Measurements from ENCODE around the gene ABCC4. TPM values are rescaled to one million over a fixed set of nuclear protein-coding genes. Genes with fewer than 3 reads are reported as not detected.

ABCC4 gene
- total and polyA plus RNA-seq, 4 experiments from 2014 or later, result 4.8 to 10.0 (median 6.9) TPM

GRCh38 chr13:95087746-95088305 lies 213.4 kb downstream of the ABCC4 start:
- peaks cover 0 to 4% (median 4%) of the 10 kb centered on the region in 4 donors for H3K4me1 Mint-ChIP-seq
- no peak overlapping the region for H3K4me3 ChIP-seq (ENCODE audit: low read length in 2 of 2)
- ChIA-PET CTCF (ENCODE audit: partially characterized antibody) (no interaction called here), POLR2A (ENCODE audit: partially characterized antibody) (no interaction called here)
- peak overlapping the region in 2 of 7 donors; percentile 2 to 53 for H3K27ac Mint-ChIP-seq
- H3K9me3 Mint-ChIP-seq, result peaks cover 0 to 8% (median 5%) of the 10 kb centered on the region in 8 donors
- H3K4me3 Mint-ChIP-seq, result no peak overlapping the region
- H3K36me3 ChIP-seq (ENCODE audit: insufficient read depth, low read length), result no peaks in the 10 kb centered on the region
- H3K4me1 ChIP-seq (ENCODE audit: insufficient read depth, low read length), result no peaks in the 10 kb centered on the region
- H3K27me3 Mint-ChIP-seq, result no peaks in the 10 kb centered on the region
- H3K9me3 ChIP-seq (ENCODE audit: control insufficient read depth in 1 of 2, low read length in 2 of 2), result no peaks in the 10 kb centered on the region
- H3K36me3 Mint-ChIP-seq, result peaks cover 27 to 48% of the 10 kb centered on the region in 2 donors
- no peak for DNase-seq
- intact Hi-C loops (cut with micrococcal nuclease), result no loop called here
- H3K27me3 ChIP-seq (ENCODE audit: insufficient read depth, low read length), result no peaks in the 10 kb centered on the region
- H3K27ac ChIP-seq (ENCODE audit: low read depth, low read length), result no peak overlapping the region

- no peak overlapping the region for H3K27ac Mint-ChIP-seq
- no peak for DNase-seq
- H3K4me1 ChIP-seq (ENCODE audit: insufficient read depth, low read length), result no peaks in the 10 kb centered on the region
- intact Hi-C loops (cut with micrococcal nuclease), result no loop called here
- no peaks in the 10 kb centered on the region for H3K9me3 ChIP-seq (ENCODE audit: control insufficient read depth in 1 of 2, low read length in 2 of 2)
- H3K36me3 Mint-ChIP-seq, result peaks cover 21 to 48% of the 10 kb centered on the region in 2 donors
- H3K27ac ChIP-seq (ENCODE audit: low read depth, low read length), result no peak overlapping the region
- no peaks in the 10 kb centered on the region for H3K27me3 Mint-ChIP-seq
- ChIA-PET CTCF (ENCODE audit: partially characterized antibody) (no interaction called here), POLR2A (ENCODE audit: partially characterized antibody) (no interaction called here)
- no peak overlapping the region for H3K4me3 Mint-ChIP-seq
- peaks cover 0 to 3% (median 0%) of the 10 kb centered on the region in 8 donors for H3K9me3 Mint-ChIP-seq
- no peak overlapping the region for H3K4me3 ChIP-seq (ENCODE audit: low read length in 2 of 2)
- peaks cover 0 to 4% (median 4%) of the 10 kb centered on the region in 4 donors for H3K4me1 Mint-ChIP-seq
- H3K27me3 ChIP-seq (ENCODE audit: insufficient read depth, low read length), result no peaks in the 10 kb centered on the region
- no peaks in the 10 kb centered on the region for H3K36me3 ChIP-seq (ENCODE audit: insufficient read depth, low read length)
Observed at GRCh38 chr13:95086761-95087160, 214.5 kb downstream of the ABCC4 start.

DNA sequence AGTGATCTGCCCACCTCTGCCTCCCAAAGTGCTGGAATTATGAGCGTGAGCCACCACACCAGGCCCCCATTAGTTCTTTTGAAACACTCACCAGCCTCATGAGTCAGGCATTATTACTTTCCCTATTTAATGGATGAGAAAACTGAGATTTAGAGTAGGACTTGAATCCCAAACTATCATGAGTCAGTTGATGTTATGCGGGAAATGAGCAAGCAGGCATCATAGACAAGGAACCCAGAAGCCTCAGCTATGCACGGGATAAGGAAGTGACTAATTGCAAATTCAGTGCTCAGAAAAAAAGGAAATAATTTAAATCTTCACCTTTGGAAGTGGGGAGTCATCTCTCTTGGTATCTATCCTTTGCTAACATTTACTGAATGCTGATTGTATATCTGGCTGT lies 217.5 kb downstream of the ABCC4 start:
- peak overlapping the region in 2 of 7 donors; percentile 2 to 64 for H3K27ac Mint-ChIP-seq
- POLR2A ChIA-PET (ENCODE audit: partially characterized antibody), result no interaction called here

GRCh38 chr13:95083066-95083465 lies 218.2 kb downstream of the ABCC4 start:
- Histone ChIP-seq H3K4me1 (ENCODE audit: insufficient read depth, low read length) (no peaks in the 10 kb centered on the region), H3K36me3 (ENCODE audit: insufficient read depth, low read length) (no peaks in the 10 kb centered on the region), H3K27ac (ENCODE audit: low read depth, low read length) (no peak overlapping the region), H3K4me3 (ENCODE audit: low read length in 2 of 2) (no peak overlapping the region), H3K27me3 (ENCODE audit: insufficient read depth, low read length) (no peaks in the 10 kb centered on the region), H3K9me3 (ENCODE audit: control insufficient read depth in 1 of 2, low read length in 2 of 2) (no peaks in the 10 kb centered on the region)
- peaks cover 21 to 35% of the 10 kb centered on the region in 2 donors for H3K36me3 Mint-ChIP-seq
- POLR2A ChIA-PET (ENCODE audit: partially characterized antibody), result no interaction called here
- intact Hi-C loops (cut with micrococcal nuclease), result no loop called here
- DNase-seq, result no peak
- no peak overlapping the region for H3K27ac Mint-ChIP-seq
- no peaks in the 10 kb centered on the region for H3K27me3 Mint-ChIP-seq
- CTCF ChIA-PET (ENCODE audit: partially characterized antibody), result no interaction called here
- H3K9me3 Mint-ChIP-seq, result no peaks in the 10 kb centered on the region
- no peak overlapping the region for H3K4me3 Mint-ChIP-seq
- H3K4me1 Mint-ChIP-seq, result peaks cover 0 to 4% (median 3%) of the 10 kb centered on the region in 4 donors

More for the DNA sequence above, 217.5 kb downstream of the ABCC4 start:
- no peaks in the 10 kb centered on the region for H3K27me3 ChIP-seq (ENCODE audit: insufficient read depth, low read length)
- H3K4me3 ChIP-seq (ENCODE audit: low read length in 2 of 2), result no peak overlapping the region
- H3K4me1 ChIP-seq (ENCODE audit: insufficient read depth, low read length), result no peaks in the 10 kb centered on the region
- Mint-ChIP-seq H3K4me1 (peaks cover 0 to 4% (median 4%) of the 10 kb centered on the region in 4 donors), H3K27me3 (no peaks in the 10 kb centered on the region), H3K36me3 (peaks cover 17 to 35% of the 10 kb centered on the region in 2 donors), H3K9me3 (no peaks in the 10 kb centered on the region), H3K4me3 (no peak overlapping the region)
- DNase-seq, result no peak
- CTCF ChIA-PET (ENCODE audit: partially characterized antibody), result no interaction called here
- intact Hi-C loops (cut with micrococcal nuclease), result no loop called here
- no peaks in the 10 kb centered on the region for H3K36me3 ChIP-seq (ENCODE audit: insufficient read depth, low read length)
- no peak overlapping the region for H3K27ac ChIP-seq (ENCODE audit: low read depth, low read length)
- no peaks in the 10 kb centered on the region for H3K9me3 ChIP-seq (ENCODE audit: control insufficient read depth in 1 of 2, low read length in 2 of 2)

DNA sequence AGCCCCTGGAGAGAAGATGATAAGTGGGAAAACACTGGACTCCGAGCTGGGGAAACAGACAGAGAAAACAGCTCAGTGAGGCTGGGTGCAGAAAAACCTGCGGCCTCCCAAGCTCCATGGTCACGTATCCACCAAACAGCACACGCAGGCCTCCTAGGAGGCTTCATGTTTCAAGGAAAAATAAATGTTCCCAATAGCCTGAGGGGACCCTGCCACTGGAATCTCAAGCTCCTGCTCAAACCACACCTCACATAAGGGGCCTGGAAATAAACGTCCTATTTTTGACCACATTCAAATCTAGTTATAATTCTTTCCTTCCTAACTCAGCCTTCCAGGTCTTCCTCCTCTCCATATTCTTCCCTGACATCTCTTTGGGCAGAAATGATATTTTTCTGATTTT lies 225.7 kb downstream of the ABCC4 start:
- Histone ChIP-seq H3K27ac (ENCODE audit: low read depth, low read length) (no peak overlapping the region), H3K4me1 (ENCODE audit: insufficient read depth, low read length) (no peaks in the 10 kb centered on the region), H3K9me3 (ENCODE audit: control insufficient read depth in 1 of 2, low read length in 2 of 2) (no peaks in the 10 kb centered on the region), H3K4me3 (ENCODE audit: low read length in 2 of 2) (no peak overlapping the region), H3K27me3 (ENCODE audit: insufficient read depth, low read length) (no peaks in the 10 kb centered on the region), H3K36me3 (ENCODE audit: insufficient read depth, low read length) (no peaks in the 10 kb centered on the region)
- Mint-ChIP-seq H3K36me3 (peaks cover 53 to 58% of the 10 kb centered on the region in 2 donors), H3K27ac (no peak overlapping the region), H3K27me3 (no peaks in the 10 kb centered on the region), H3K4me1 (no peaks in the 10 kb centered on the region), H3K4me3 (no peak overlapping the region), H3K9me3 (no peaks in the 10 kb centered on the region)
- POLR2A ChIA-PET (ENCODE audit: partially characterized antibody), result no interaction called here
- no peak for DNase-seq
- intact Hi-C loops (cut with micrococcal nuclease), result no loop called here
- CTCF ChIA-PET (ENCODE audit: partially characterized antibody), result interaction anchor here (1.1 kb wide), 1 partner anchor 10 kb away, joined by 4 read pairs; no protein-coding TSS in a partner anchor

GRCh38 chr13:95074820-95075219 lies 226.4 kb downstream of the ABCC4 start:
- H3K4me3 Mint-ChIP-seq, result no peak overlapping the region
- H3K4me3 ChIP-seq (ENCODE audit: low read length in 2 of 2), result no peak overlapping the region
- no peaks in the 10 kb centered on the region for H3K4me1 Mint-ChIP-seq
- no peaks in the 10 kb centered on the region for H3K9me3 Mint-ChIP-seq
- no peaks in the 10 kb centered on the region for H3K4me1 ChIP-seq (ENCODE audit: insufficient read depth, low read length)
- H3K27ac ChIP-seq (ENCODE audit: low read depth, low read length), result no peak overlapping the region
- H3K36me3 Mint-ChIP-seq, result peaks cover 60 to 64% of the 10 kb centered on the region in 2 donors
- no peak overlapping the region for H3K27ac Mint-ChIP-seq
- no peaks in the 10 kb centered on the region for H3K9me3 ChIP-seq (ENCODE audit: control insufficient read depth in 1 of 2, low read length in 2 of 2)
- H3K27me3 Mint-ChIP-seq, result no peaks in the 10 kb centered on the region
- ChIA-PET POLR2A (ENCODE audit: partially characterized antibody) (no interaction called here), CTCF (ENCODE audit: partially characterized antibody) (no interaction called here)
- H3K36me3 ChIP-seq (ENCODE audit: insufficient read depth, low read length), result no peaks in the 10 kb centered on the region
- H3K27me3 ChIP-seq (ENCODE audit: insufficient read depth, low read length), result no peaks in the 10 kb centered on the region
- DNase-seq, result no peak
- intact Hi-C loops (cut with micrococcal nuclease), result no loop called here

GRCh38 chr13:95073747-95074311 lies 227.4 kb downstream of the ABCC4 start:
- Histone ChIP-seq H3K4me3 (ENCODE audit: low read length in 2 of 2) (no peak overlapping the region), H3K27ac (ENCODE audit: low read depth, low read length) (no peak overlapping the region), H3K27me3 (ENCODE audit: insufficient read depth, low read length) (no peaks in the 10 kb centered on the region), H3K9me3 (ENCODE audit: control insufficient read depth in 1 of 2, low read length in 2 of 2) (no peaks in the 10 kb centered on the region), H3K36me3 (ENCODE audit: insufficient read depth, low read length) (no peaks in the 10 kb centered on the region), H3K4me1 (ENCODE audit: insufficient read depth, low read length) (no peaks in the 10 kb centered on the region)
- no peaks in the 10 kb centered on the region for H3K27me3 Mint-ChIP-seq
- H3K27ac Mint-ChIP-seq, result no peak overlapping the region
- H3K4me3 Mint-ChIP-seq, result no peak overlapping the region
- CTCF ChIA-PET (ENCODE audit: partially characterized antibody), result no interaction called here
- POLR2A ChIA-PET (ENCODE audit: partially characterized antibody), result no interaction called here
- no peaks in the 10 kb centered on the region for H3K4me1 Mint-ChIP-seq
- H3K36me3 Mint-ChIP-seq, result peaks cover 65 to 68% of the 10 kb centered on the region in 2 donors
- intact Hi-C loops (cut with micrococcal nuclease), result no loop called here
- H3K9me3 Mint-ChIP-seq, result no peaks in the 10 kb centered on the region
- no peak for DNase-seq

Measured in CD4-positive, alpha-beta memory T cell (primary cell).